ENCODE data around the gene EMP2. TPM values are rescaled to one million over a fixed set of nuclear protein-coding genes. Genes with fewer than 3 reads are reported as not detected.

The EMP2 gene
- total RNA-seq, 4 donors from 2014 or later: 34.7 to 53.5 (median 39.6) TPM

GRCh38 chr16:10575506-10576130 is 4.8 kb downstream of the EMP2 start:
- TF ChIP-seq, protein P1, sequence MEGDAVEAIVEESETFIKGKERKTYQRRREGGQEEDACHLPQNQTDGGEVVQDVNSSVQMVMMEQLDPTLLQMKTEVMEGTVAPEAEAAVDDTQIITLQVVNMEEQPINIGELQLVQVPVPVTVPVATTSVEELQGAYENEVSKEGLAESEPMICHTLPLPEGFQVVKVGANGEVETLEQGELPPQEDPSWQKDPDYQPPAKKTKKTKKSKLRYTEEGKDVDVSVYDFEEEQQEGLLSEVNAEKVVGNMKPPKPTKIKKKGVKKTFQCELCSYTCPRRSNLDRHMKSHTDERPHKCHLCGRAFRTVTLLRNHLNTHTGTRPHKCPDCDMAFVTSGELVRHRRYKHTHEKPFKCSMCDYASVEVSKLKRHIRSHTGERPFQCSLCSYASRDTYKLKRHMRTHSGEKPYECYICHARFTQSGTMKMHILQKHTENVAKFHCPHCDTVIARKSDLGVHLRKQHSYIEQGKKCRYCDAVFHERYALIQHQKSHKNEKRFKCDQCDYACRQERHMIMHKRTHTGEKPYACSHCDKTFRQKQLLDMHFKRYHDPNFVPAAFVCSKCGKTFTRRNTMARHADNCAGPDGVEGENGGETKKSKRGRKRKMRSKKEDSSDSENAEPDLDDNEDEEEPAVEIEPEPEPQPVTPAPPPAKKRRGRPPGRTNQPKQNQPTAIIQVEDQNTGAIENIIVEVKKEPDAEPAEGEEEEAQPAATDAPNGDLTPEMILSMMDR (IDR thresholded peaks at IDR 0.05; ENCODE audit: low read depth): no peak

- TF ChIP-seq, protein P1 (IDR thresholded peaks at IDR 0.05; ENCODE audit: low read depth): no peak
Observed at GRCh38 chr16:10572611-10573010, 7.8 kb downstream of the EMP2 start.

DNA sequence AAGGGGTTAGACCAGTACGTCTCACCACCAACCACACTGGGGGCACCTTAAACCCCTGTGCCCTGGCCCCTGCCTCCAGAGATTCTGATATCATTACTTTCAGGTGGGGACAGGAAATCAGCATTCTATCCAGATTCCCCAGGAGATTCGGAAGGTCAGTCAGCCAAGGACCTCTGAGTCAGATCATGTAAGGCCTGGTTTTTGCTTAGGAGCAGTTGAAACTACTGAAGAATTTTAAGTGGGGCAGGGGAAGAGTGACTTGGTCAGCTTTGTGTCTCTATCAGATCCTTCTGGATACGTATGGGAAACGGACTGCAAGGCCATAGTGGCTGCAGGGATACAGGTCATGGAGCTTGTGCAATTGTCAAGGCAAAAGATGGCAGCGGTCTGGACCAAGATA is 9.0 kb downstream of the EMP2 start:
- TF ChIP-seq, protein P1 (IDR thresholded peaks at IDR 0.05; ENCODE audit: low read depth): no peak

GRCh38 chr16:10569621-10570020 is 10.8 kb downstream of the EMP2 start:
- TF ChIP-seq, protein P1 (IDR thresholded peaks at IDR 0.05; ENCODE audit: low read depth): no peak

DNA sequence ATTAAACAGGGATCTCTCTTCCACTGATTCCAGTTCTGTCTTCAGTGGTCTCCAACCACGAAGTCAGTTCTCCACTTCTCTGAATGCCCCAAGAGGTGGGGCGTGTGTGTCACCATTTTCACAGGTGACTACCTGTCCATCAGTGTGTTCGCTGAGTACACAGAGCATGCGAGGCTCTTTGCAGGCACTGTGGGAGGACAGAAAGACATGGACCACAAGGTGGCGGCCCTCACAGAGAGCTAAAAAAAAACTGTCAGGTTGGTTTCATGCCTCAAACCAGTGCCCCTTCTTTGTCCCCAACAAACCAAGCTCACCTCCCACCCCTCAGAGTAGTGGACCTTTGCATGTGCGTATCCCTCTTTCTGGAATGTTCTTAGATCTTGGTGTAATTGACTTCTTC is 13.8 kb downstream of the EMP2 start:
- TF ChIP-seq, protein P1 (IDR thresholded peaks at IDR 0.05; ENCODE audit: low read depth): no peak

DNA sequence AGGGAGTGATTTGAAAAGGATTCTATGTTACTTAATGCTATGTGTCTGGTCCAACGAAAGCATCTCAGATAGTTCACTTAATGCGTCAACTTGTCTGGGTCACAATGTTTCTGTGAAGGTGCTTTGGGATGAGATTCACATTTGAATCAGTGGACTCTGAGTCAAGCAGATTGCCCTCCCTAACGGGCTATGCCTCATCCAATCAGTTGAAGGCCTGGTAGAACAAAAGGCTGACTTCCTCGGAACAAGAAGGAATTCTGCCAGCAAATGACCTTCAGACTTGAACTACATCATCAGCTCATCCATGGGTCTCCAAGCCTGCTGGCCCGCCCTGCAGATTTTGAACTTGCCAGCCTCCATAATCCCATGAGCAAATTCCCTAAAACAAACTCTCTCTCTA is 15.2 kb downstream of the EMP2 start:
- TF ChIP-seq, protein P1 (IDR thresholded peaks at IDR 0.05; ENCODE audit: low read depth): no peak

DNA sequence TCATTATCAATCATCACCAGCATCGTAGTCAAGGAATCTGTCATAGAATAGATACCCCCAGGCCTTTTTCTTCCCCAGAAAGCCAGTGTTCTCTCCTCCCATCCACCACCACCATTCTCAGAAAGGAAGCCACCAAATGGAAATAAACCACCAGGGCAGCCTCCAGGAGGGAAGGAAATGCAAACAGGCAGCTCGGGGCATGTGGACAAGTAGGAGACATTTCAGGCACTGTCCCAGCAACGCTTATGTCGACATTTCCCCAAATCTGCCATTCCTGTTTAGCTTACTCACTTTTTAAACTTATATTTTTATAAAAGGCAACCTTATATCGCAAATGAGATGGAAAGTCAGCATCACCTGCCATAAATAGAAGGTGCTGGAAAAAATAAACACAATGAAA is 15.8 kb downstream of the EMP2 start:
- TF ChIP-seq, protein P1 (IDR thresholded peaks at IDR 0.05; ENCODE audit: low read depth): no peak

All from subcutaneous adipose tissue (tissue), 4 donors.